HG03097 (cell line): ENCODE data around the gene BCAS3.
"Not testable (repeated sequence)": the region's sequence is repeated elsewhere in the genome, so short reads cannot be mapped to it uniquely, and the experiment has no call there.

Experiments used
- ATAC-seq: cut with Tn5 transposase; IDR thresholded peaks from one replicate; pipeline ENCODE4 v1.9.1; 2021; ENCODE audit not compliant: unreplicated experiment, low FRiP score

The BCAS3 gene

DNA sequence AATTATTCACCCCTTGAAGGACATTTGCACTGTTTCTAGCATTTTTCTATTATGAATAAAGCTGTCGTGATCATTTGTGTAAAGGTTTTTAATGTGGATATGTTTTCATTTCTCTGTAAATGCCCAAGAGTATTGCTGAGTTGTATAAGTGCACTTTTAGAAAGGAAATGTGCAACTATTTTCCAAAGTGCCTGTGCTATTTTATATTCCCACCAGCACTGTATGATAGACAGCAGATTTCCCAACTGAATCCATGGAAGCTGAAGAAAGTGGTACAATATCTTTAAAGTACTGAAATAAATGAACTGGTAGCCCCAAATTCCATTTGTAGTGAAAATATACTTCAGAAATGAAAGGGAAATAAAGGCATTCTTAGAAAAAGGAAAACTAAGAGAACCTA lies 238.4 kb downstream of the BCAS3 start:
- no peak for ATAC-seq

DNA sequence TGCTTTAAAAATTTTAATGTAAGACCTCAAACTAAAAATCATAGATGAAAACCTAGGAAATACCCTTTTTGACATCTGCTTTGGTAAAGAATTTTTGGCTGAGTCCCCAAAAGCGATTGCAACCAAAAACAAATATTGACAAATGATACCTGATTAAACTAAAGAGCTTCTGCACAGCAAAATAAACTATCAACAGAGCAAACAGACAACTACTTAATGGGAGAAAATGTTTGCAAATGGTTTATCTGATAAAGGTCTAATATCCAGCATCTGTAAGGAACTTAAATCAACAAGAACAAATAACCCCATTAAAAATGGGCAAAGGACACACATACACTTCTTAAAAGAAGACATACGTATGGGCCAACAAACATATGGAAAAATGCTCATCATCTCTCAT lies 242.5 kb downstream of the BCAS3 start:
- ATAC-seq: no peak

DNA sequence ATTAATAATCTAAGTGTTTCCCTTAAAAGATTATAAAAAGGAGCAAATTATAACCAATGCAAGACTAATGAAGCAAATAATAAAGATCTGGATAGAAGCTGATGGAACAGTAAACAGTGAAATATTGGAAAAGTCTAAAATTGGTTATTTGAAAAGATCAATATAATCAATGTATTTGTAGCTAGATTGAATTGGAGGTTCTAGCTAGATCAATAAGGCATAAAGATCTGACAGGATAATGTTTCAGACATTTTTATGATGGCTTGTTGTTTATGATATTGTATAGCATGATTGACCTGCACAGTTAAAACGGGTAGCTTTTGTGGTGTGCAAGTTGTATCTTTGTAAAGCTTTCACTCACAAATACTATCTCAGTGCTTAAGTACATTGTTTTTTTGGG lies 245.3 kb downstream of the BCAS3 start:
- no peak for ATAC-seq

DNA sequence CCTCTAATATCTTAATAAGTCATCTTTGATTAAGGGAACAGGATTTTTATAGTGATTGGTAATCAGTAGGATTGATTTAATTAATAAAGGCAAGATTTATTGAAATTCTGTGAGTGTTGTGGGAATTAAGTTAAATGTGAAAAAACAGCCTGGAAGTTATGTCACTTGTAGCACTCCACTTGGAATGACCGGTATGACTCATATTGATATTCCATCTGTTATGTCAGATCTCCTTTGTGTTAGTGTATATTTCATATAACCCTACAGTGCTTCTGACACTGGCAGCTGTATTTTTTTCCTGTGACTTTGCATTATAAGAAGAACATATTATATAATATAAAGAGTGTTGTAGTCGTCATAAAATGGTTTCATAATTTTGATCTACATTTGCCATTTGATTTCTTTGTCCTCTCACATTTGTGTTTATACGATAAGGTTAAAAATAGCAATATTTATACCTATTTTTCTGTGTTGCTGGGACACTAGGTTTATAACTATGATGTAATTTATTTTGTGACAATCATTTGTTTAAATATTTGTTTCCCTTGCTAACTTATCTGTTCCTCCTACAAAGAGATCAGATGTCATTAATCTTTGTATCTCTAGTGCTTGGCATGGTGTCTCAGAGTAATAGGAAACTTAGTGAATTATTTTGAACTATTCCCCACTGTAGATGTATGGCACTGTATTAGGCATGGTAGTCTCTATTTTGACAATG lies 249.0 kb downstream of the BCAS3 start:
- ATAC-seq: no peak

DNA sequence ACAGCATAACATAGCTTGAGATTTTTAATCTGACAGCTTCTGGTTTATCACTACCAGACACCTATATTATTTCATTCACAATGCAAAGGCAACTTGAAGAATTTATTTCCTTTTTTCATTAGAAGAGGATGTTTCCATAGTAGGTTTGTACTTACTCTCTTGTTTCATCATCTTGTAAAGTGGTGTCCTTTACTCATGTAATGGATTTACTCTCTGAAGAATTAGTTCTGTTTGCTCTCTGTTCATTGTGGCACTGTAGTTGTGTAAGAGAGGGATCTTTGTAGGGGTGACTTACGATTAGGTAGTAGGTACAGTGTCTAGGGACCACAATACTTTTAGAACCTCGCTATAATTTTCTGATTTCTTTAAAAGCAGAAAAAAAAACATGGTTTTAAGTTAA lies 256.1 kb downstream of the BCAS3 start:
- ATAC-seq: no peak

DNA sequence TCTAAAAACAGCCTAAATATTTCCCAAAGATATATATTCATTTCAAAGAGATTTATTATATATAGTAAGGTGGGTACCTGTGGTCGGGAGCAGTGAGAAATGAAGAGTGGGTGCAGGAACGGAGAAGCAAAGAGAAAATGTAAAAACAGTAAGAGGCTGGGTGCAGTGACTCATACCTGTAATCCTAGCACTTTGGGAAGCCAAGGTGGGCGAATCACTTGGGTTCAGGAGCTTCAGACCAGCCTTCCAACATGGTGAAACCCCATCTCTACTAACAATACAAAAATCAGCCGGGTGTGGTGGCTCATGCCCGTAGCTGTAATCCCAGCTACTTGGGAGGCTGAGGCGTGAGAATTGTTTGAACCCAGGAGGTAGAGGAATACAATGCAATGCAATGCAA lies 257.1 kb downstream of the BCAS3 start:
- no peak for ATAC-seq

GRCh38 chr17:60935991-60936390 lies 258.3 kb downstream of the BCAS3 start:
- not testable (repeated sequence) for ATAC-seq

- no peak for ATAC-seq
Observed at GRCh38 chr17:60939318-60939717, 261.7 kb downstream of the BCAS3 start.

DNA sequence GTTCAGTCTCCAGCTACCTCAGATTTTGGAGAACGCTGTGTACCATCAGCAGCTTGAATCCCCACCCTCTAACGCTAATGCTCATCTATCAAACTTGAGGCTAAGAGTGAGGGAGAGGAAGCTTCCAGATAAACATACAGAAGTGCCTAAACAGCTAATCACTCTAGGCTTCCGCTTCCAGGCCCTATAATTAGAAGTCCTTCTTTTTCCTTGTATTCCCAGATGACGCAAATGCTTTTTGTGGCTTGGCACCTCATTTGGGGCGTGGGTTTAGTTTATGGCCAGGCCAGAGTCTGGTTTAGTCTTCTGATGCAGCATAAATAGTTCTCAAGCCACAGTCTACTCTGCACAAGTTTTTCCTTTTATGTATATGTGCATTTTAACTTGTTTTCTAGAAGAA lies 263.4 kb downstream of the BCAS3 start:
- no peak for ATAC-seq

DNA sequence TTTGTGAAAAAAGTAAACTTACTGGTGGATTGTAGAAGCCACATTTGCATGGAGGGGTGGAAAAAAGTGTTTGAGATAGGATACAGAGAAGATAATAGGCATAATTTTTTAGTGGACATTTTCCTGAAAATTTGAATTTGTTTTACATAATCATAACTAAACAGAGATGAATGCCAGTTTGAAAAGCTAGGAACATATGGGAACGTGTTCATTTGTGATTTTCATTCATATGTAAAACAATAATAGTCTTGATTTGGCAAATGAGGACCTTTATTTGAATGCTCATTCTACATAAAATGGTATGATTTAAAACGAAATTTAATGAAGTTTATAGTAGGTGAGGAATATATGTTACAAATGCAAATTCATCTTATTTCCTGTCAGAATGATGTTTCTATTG lies 263.9 kb downstream of the BCAS3 start:
- ATAC-seq: no peak

DNA sequence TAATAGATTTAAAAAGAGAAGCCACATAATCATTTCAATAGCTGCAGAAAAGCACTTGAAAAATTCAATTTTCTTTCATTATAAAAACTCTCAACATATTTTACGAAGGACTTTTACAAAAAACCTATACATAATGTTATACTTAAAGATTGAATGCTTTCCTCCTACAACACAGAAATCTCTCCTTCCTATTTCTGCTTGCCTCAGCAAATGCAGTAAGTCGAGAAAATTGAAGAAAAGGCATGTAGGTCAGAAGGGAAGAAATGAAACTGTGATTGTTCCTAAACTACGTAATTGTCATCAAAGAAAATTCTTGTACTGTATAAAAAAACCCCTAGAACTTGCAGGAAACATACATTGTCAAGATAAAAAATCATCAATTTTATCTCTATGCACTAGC lies 267.1 kb downstream of the BCAS3 start:
- no peak for ATAC-seq

DNA sequence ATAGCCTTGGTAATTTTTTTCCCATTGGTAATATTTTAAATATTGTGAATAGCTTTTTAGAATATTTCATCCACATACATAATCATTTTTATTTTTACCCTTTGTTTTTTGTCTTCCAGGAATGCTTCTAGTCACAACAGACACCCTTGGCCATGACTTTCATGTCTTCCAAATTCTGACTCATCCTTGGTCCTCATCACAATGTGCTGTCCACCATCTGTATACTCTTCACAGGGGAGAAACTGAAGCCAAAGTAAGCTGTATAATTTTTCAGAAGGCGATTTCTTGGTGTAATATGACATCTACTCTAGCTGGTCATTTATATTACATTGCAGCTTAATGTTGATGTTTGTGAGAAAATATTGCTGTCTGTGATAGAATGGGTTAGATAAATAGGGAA lies 269.4 kb downstream of the BCAS3 start:
- no peak for ATAC-seq

DNA sequence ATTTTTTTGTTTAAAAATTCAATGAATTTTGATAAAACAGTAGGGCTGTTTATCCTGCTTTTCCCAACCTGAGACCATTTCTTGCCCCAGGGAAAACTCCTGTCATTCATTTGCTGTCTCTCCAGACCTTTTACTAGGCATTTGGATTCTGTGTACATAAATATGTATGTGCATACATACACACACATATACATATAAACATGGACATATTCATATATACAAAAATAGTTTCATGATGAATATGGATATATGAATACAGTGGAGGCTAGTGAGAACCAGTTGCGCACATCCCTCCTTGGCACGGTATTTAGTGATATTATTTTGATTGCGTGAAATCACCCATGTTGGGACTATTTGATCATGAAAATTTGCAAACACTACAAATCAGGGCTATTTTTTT lies 269.9 kb downstream of the BCAS3 start:
- no peak for ATAC-seq

DNA sequence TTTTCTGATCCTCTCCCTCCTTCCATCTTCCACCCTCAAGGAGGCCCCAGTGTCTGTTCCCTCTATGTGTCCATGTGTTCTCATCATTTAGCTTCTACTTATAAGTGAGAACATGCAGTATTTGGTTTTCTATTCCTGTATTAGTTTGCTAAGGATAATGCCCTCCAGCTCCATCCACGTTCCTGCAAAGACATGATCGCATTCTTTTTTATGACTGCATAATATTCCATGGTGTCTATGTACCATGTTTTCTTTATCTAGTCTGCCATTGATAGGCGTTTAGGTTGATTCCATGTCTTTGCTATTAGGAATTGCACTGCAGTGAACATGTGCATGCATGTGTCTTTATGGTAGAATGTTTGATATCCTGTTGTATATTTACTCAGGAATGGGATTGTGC lies 275.1 kb downstream of the BCAS3 start:
- no peak for ATAC-seq

- no peak for ATAC-seq
Observed at GRCh38 chr17:60959011-60959410, 281.4 kb downstream of the BCAS3 start.

GRCh38 chr17:60959696-60960095 lies 282.0 kb downstream of the BCAS3 start:
- ATAC-seq: no peak

DNA sequence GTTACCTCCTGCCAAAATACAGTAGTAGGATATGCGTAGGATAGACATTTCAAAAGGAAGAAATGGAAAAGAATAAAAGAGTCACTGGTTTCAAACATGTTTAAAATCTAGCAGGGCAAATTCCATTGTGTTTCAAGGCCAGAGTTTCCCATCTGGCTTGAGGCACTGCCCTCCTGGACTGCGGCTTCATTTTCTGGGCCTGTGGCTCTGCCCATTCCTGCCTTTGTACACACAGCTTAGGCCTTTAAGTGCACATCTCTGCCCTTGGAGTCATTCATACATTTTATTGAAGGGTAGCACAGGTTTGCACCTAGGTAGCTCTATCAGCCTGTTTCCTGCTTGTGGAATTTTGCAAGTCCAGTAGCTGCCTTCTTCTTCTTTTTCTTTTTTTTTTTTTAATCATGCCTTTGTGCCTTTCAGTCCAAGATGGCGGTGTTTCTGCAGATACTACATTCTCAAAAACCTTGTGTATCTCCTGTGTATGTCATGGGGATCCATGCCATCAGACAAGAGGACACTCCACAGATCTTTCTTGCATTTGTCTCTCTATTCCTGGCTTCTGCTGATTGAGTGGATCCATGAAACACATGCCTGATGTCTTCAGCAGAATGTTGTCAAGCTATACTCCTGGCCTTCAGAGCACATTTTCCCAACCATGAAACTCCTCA lies 282.9 kb downstream of the BCAS3 start:
- no peak for ATAC-seq

- no peak for ATAC-seq
Observed at GRCh38 chr17:60964160-60964559, 286.5 kb downstream of the BCAS3 start.

GRCh38 chr17:60968266-60968665 lies 290.6 kb downstream of the BCAS3 start:
- no peak for ATAC-seq

- no peak for ATAC-seq
Observed at GRCh38 chr17:60969500-60970037, 291.9 kb downstream of the BCAS3 start.

- ATAC-seq: no peak
Observed at GRCh38 chr17:60970741-60971140, 293.1 kb downstream of the BCAS3 start.
